ENCODE measurements around the gene H2AZ2.
"Not testable (repeated sequence)": the region's sequence is repeated elsewhere in the genome, so short reads cannot be mapped to it uniquely, and the experiment has no call there.

DNA sequence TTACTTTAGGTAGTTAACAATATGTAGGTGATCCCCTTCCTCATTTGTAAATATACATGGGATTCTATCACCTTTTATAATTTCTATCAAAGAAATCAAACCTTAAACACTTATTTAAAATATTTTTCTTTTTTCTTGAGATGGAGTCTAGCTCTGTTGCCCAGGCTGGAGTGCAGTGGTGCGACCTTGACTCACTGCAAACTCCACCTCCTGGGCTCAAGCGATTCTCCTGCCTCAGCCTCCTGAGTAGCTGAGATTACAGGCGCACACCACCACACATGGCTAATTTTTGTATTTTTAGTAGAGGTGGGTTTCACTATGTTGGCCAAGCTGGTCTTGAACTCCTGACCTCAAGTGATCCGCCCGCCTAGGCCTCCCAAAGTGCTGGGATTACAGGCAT lies 4.4 kb downstream of the H2AZ2 start:
- TF ChIP-seq, protein P1, sequence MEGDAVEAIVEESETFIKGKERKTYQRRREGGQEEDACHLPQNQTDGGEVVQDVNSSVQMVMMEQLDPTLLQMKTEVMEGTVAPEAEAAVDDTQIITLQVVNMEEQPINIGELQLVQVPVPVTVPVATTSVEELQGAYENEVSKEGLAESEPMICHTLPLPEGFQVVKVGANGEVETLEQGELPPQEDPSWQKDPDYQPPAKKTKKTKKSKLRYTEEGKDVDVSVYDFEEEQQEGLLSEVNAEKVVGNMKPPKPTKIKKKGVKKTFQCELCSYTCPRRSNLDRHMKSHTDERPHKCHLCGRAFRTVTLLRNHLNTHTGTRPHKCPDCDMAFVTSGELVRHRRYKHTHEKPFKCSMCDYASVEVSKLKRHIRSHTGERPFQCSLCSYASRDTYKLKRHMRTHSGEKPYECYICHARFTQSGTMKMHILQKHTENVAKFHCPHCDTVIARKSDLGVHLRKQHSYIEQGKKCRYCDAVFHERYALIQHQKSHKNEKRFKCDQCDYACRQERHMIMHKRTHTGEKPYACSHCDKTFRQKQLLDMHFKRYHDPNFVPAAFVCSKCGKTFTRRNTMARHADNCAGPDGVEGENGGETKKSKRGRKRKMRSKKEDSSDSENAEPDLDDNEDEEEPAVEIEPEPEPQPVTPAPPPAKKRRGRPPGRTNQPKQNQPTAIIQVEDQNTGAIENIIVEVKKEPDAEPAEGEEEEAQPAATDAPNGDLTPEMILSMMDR (conservative IDR thresholded peaks at IDR 0.05): not testable (repeated sequence)
- TF ChIP-seq EZH2 (IDR thresholded peaks at IDR 0.05; ENCODE audit: low read depth): not testable (repeated sequence)

Data from PC-9 (cell line).